ENCODE measurements around the gene GATB.

DNA sequence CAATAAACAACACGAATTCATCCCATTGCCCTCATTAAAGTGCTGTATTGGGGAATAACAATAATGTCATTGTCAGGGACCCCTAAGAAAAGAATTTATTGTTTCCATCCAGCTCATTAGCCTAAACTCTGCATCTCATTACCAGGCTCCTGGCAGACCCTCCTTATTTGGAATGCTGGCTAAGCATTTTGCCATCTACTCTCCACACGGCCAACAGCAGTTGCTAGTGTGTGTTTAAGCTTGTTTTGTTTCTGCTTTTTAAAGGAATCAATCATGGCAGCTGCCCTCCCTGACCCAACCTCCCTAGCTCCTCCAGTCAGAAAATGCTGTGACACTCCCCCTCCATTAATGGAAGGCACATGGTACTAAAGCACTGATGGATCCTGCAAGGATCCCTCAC lies 43.5 kb downstream of the GATB start:
- TF ChIP-seq, protein P1, sequence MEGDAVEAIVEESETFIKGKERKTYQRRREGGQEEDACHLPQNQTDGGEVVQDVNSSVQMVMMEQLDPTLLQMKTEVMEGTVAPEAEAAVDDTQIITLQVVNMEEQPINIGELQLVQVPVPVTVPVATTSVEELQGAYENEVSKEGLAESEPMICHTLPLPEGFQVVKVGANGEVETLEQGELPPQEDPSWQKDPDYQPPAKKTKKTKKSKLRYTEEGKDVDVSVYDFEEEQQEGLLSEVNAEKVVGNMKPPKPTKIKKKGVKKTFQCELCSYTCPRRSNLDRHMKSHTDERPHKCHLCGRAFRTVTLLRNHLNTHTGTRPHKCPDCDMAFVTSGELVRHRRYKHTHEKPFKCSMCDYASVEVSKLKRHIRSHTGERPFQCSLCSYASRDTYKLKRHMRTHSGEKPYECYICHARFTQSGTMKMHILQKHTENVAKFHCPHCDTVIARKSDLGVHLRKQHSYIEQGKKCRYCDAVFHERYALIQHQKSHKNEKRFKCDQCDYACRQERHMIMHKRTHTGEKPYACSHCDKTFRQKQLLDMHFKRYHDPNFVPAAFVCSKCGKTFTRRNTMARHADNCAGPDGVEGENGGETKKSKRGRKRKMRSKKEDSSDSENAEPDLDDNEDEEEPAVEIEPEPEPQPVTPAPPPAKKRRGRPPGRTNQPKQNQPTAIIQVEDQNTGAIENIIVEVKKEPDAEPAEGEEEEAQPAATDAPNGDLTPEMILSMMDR (IDR thresholded peaks at IDR 0.05; ENCODE audit: extremely low read depth in 1 of 2, insufficient read depth in 1 of 2, low read depth in 1 of 2, low read length in 2 of 2), result no peak
- TF ChIP-seq POLR2A (IDR thresholded peaks at IDR 0.05; ENCODE audit: low read depth, low read length) (no peak), GATA2 (IDR thresholded peaks at IDR 0.05; ENCODE audit: insufficient read depth, insufficient read length, low read depth, low read length) (no peak), POLR2AphosphoS5 (IDR thresholded peaks at IDR 0.05; ENCODE audit: insufficient read depth, low read depth, low read length) (no peak), MAX (IDR thresholded peaks at IDR 0.05; ENCODE audit: insufficient read depth, insufficient read length) (no peak), EZH2 (IDR thresholded peaks at IDR 0.05; ENCODE audit: borderline replicate concordance, low read depth, low read length, severe bottlenecking) (no peak), FOS (IDR thresholded peaks at IDR 0.05; ENCODE audit: borderline replicate concordance, insufficient read depth, low read length) (no peak), MYC (IDR thresholded peaks at IDR 0.05; ENCODE audit: low read depth, low read length) (no peak), JUN (IDR thresholded peaks at IDR 0.05; ENCODE audit: borderline replicate concordance, insufficient read depth, insufficient read length, low read depth) (no peak)
